GM21526 (cell line): ENCODE results near the gene TNRC6C.

Experiments used
- ATAC-seq: cut with Tn5 transposase; IDR thresholded peaks from one replicate; pipeline ENCODE4 v1.9.1; 2021; ENCODE audit warnings: moderate library complexity; ENCODE audit not compliant: unreplicated experiment, low FRiP score

Gene TNRC6C

GRCh38 chr17:78123258-78123929 lies 164.9 kb downstream of the TNRC6C start:
- ATAC-seq = no peak

- no peak for ATAC-seq
These were observed 165.8 kb downstream of the TNRC6C start for GRCh38 chr17:78124081-78124835.

- ATAC-seq = no peak
These were observed 166.3 kb downstream of the TNRC6C start for GRCh38 chr17:78124836-78125137.

- ATAC-seq = no peak
These were observed 166.8 kb downstream of the TNRC6C start for GRCh38 chr17:78125138-78125913.

- no peak for ATAC-seq
These were observed 167.7 kb downstream of the TNRC6C start for GRCh38 chr17:78125976-78126894.

- no peak for ATAC-seq
These were observed 168.4 kb downstream of the TNRC6C start for GRCh38 chr17:78126895-78127238.

- ATAC-seq = no peak
These were observed 168.9 kb downstream of the TNRC6C start for GRCh38 chr17:78127239-78127887.

- ATAC-seq = no peak
These were observed 169.5 kb downstream of the TNRC6C start for GRCh38 chr17:78127888-78128550.

GRCh38 chr17:78128551-78129350 lies 170.2 kb downstream of the TNRC6C start, which contains the start of gene TMC6:
Gene TMC6 (minus strand): TSS chr17:78128755. CDS start chr17:78126832, 1,923 bp downstream.
- no peak for ATAC-seq

- no peak for ATAC-seq
These were observed 171.0 kb downstream of the TNRC6C start for GRCh38 chr17:78129351-78130089.

- ATAC-seq = no peak
These were observed 171.6 kb downstream of the TNRC6C start for GRCh38 chr17:78130090-78130436.

- ATAC-seq = no peak
These were observed 172.1 kb downstream of the TNRC6C start, which contains the start of gene TMC8 for GRCh38 chr17:78130437-78131101. Gene TMC8 (plus strand): TSS chr17:78130771. CDS start chr17:78131589, 818 bp downstream.

- ATAC-seq = no peak
These were observed 172.9 kb downstream of the TNRC6C start for GRCh38 chr17:78131172-78132083.

GRCh38 chr17:78132084-78132676 lies 173.7 kb downstream of the TNRC6C start:
- no peak for ATAC-seq

- no peak for ATAC-seq
These were observed 174.3 kb downstream of the TNRC6C start for GRCh38 chr17:78132767-78133178.
